Lower leg skin (tissue), 3 donors: ENCODE results near the gene CTNND2.

Experiments used
- CTCF ChIP-seq, 3 donors: fragments of 450-650 bp; IDR thresholded peaks; one replicate each; pipeline ENCODE4 v1.5.1; 2016; ENCODE audit warnings: antibody characterized with exemption in 3 of 3, mild to moderate bottlenecking in 3 of 3, moderate library complexity in 2 of 3
- POLR2A ChIP-seq, 2 donors: fragments of 450-650 bp; IDR thresholded peaks; one replicate each; pipeline ENCODE4 v1.6.1; 2016 to 2017; ENCODE audit warnings: antibody characterized with exemption in 2 of 2, mild to moderate bottlenecking in 1 of 2, moderate library complexity in 1 of 2

GRCh38 chr5:11027660-11028059 lies 876.6 kb downstream of the CTNND2 start:
- TF ChIP-seq POLR2A (IDR thresholded peaks at IDR 0.05) (no peak), CTCF (IDR thresholded peaks at IDR 0.05) (no peak)
